ENCODE results near the gene PPP1R13B.
"Not testable (repeated sequence)": the region's sequence is repeated elsewhere in the genome, so short reads cannot be mapped to it uniquely, and the experiment has no call there.

PPP1R13B gene

DNA sequence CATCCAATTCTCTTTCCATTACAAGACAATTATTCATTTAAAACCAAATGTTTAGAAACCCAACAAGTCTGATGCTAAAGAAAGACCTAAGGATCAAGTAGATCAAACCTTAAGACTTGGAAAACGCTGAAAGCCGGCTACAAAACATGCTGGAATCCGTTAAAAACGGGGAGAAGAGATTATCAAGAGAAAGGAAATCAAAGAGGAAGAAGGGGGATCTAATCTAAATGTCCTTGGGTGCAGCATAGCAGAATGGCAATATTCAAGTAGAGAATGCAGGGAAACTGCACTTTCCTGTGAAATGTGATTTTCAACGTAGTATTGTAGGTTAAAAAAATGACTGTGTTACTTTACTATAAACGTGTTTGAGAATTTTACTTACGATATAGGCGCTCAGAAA lies 1.3 kb downstream of the PPP1R13B start:
- Histone ChIP-seq H3K9me3 (replicated peaks in 1 of 2; ENCODE audit: control insufficient read depth in 2 of 2, insufficient read depth in 1 of 2, low read depth in 1 of 2, low read length in 2 of 2) (no peaks in the 10 kb centered on the region), H2BK5ac (ENCODE audit: low read length) (no peak overlapping the region), H4K91ac (ENCODE audit: low read depth, low read length, poor library complexity) (no peak overlapping the region), H3K4me1 (ENCODE audit: control insufficient read depth in 2 of 2, insufficient read depth in 1 of 2, low read depth in 1 of 2, low read length in 2 of 2) (peaks cover 0 to 4% of the 10 kb centered on the region in 2 donors), H2BK120ac (ENCODE audit: low read depth, low read length) (no peak overlapping the region), H3K79me1 (ENCODE audit: low read depth, low read length) (no peaks in the 10 kb centered on the region), H3K23ac (ENCODE audit: low read depth, low read length, poor library complexity) (no peak overlapping the region), H2BK12ac (ENCODE audit: low read length) (no peak overlapping the region), H2AFZ (ENCODE audit: low read length) (no peak overlapping the region), H3K4me2 (ENCODE audit: insufficient read depth, low read length, poor library complexity, severe bottlenecking) (no peak overlapping the region), H3K27ac (replicated peaks; ENCODE audit: low read length) (no peak overlapping the region), H2BK15ac (ENCODE audit: low read length) (no peak overlapping the region), H4K8ac (ENCODE audit: low read depth, low read length) (no peak overlapping the region), H2AK5ac (ENCODE audit: low read depth, low read length) (no peak overlapping the region), H3K18ac (ENCODE audit: low read length) (no peak overlapping the region), H3K4ac (ENCODE audit: low read length) (no peak overlapping the region), H3K4me3 (ENCODE audit: low read length in 2 of 2) (no peak overlapping the region), H3K36me3 (replicated peaks in 1 of 2; ENCODE audit: control insufficient read depth in 2 of 2, insufficient read depth in 2 of 2, low read length in 2 of 2) (no peaks in the 10 kb centered on the region), H3K9ac (ENCODE audit: low read depth, low read length, poor library complexity) (no peak overlapping the region), H3K14ac (ENCODE audit: low read length) (no peak overlapping the region), H3K27me3 (ENCODE audit: control insufficient read depth in 3 of 3, insufficient read depth in 3 of 3, low read depth in 1 of 3, low read length in 3 of 3) (peaks cover 2 to 51% (median 42%) of the 10 kb centered on the region in 3 experiments)
- DNase-seq (ENCODE audit: low spot score) = no peak
- WGBS, 2 donors (ENCODE audit: extremely low coverage in 2 of 2, insufficient read length in 2 of 2, insufficient replicate concordance in 1 of 2) = no CpG with 5 or more reads among the region's 8 CpGs

GRCh38 chr14:103845327-103845726 lies 2.0 kb downstream of the PPP1R13B start:
- Histone ChIP-seq H3K23ac (ENCODE audit: low read depth, low read length, poor library complexity) (no peak overlapping the region), H2BK12ac (ENCODE audit: low read length) (no peak overlapping the region), H3K4me2 (ENCODE audit: insufficient read depth, low read length, poor library complexity, severe bottlenecking) (no peak overlapping the region), H2BK15ac (ENCODE audit: low read length) (no peak overlapping the region), H3K9me3 (replicated peaks in 1 of 2; ENCODE audit: control insufficient read depth in 2 of 2, insufficient read depth in 1 of 2, low read depth in 1 of 2, low read length in 2 of 2) (no peaks in the 10 kb centered on the region), H2AFZ (ENCODE audit: low read length) (no peak overlapping the region), H4K8ac (ENCODE audit: low read depth, low read length) (no peak overlapping the region), H3K36me3 (replicated peaks in 1 of 2; ENCODE audit: control insufficient read depth in 2 of 2, insufficient read depth in 2 of 2, low read length in 2 of 2) (no peaks in the 10 kb centered on the region), H2BK120ac (ENCODE audit: low read depth, low read length) (no peak overlapping the region), H3K27me3 (ENCODE audit: control insufficient read depth in 3 of 3, insufficient read depth in 3 of 3, low read depth in 1 of 3, low read length in 3 of 3) (peaks cover 2 to 47% (median 42%) of the 10 kb centered on the region in 3 experiments), H3K9ac (ENCODE audit: low read depth, low read length, poor library complexity) (no peak overlapping the region), H3K14ac (ENCODE audit: low read length) (no peak overlapping the region), H3K4me3 (ENCODE audit: low read length in 2 of 2) (no peak overlapping the region), H3K79me1 (ENCODE audit: low read depth, low read length) (no peaks in the 10 kb centered on the region), H3K4ac (ENCODE audit: low read length) (no peak overlapping the region), H2BK5ac (ENCODE audit: low read length) (no peak overlapping the region), H3K4me1 (ENCODE audit: control insufficient read depth in 2 of 2, insufficient read depth in 1 of 2, low read depth in 1 of 2, low read length in 2 of 2) (peaks cover 0 to 4% of the 10 kb centered on the region in 2 donors), H3K18ac (ENCODE audit: low read length) (no peak overlapping the region), H2AK5ac (ENCODE audit: low read depth, low read length) (no peak overlapping the region), H4K91ac (ENCODE audit: low read depth, low read length, poor library complexity) (no peak overlapping the region), H3K27ac (replicated peaks; ENCODE audit: low read length) (no peak overlapping the region)
- WGBS, 2 donors (ENCODE audit: extremely low coverage in 2 of 2, insufficient read length in 2 of 2, insufficient replicate concordance in 1 of 2) = no CpG with 5 or more reads among the region's 5 CpGs
- no peak for DNase-seq (ENCODE audit: low spot score)

DNA sequence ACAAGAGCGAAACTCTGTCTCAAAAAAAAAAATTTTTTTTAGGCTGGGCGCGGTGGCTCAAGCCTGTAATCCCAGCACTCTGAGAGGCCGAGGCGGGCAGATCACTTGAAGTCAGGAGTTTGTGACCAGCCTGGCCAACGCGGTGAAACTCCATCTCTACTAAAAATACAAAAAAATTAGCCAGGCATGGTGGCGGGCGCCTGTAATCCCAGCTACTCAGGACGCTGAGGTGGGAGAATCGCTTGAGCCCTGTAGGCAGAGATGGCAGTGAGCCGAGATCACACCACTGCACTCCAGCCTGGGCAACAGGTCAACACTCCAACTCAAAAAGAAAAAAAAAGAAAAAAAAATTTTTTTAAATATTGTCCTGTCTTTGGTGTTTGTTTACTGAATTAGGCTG lies 6.1 kb downstream of the PPP1R13B start:
- H3K4me1 ChIP-seq (ENCODE audit: control insufficient read depth in 2 of 2, insufficient read depth in 1 of 2, low read depth in 1 of 2, low read length in 2 of 2); H3K9me3 ChIP-seq (replicated peaks in 1 of 2; ENCODE audit: control insufficient read depth in 2 of 2, insufficient read depth in 1 of 2, low read depth in 1 of 2, low read length in 2 of 2); H3K36me3 ChIP-seq (replicated peaks in 1 of 2; ENCODE audit: control insufficient read depth in 2 of 2, insufficient read depth in 2 of 2, low read length in 2 of 2); H2AK5ac ChIP-seq (ENCODE audit: low read depth, low read length); H3K4me2 ChIP-seq (ENCODE audit: insufficient read depth, low read length, poor library complexity, severe bottlenecking); H3K9ac ChIP-seq (ENCODE audit: low read depth, low read length, poor library complexity); H2BK15ac ChIP-seq (ENCODE audit: low read length); H3K18ac ChIP-seq (ENCODE audit: low read length); H3K23ac ChIP-seq (ENCODE audit: low read depth, low read length, poor library complexity); H2AFZ ChIP-seq (ENCODE audit: low read length); H2BK12ac ChIP-seq (ENCODE audit: low read length); H2BK120ac ChIP-seq (ENCODE audit: low read depth, low read length); H3K14ac ChIP-seq (ENCODE audit: low read length); H3K79me1 ChIP-seq (ENCODE audit: low read depth, low read length); H3K27ac ChIP-seq (replicated peaks; ENCODE audit: low read length); H2BK5ac ChIP-seq (ENCODE audit: low read length); H4K8ac ChIP-seq (ENCODE audit: low read depth, low read length); H4K91ac ChIP-seq (ENCODE audit: low read depth, low read length, poor library complexity); H3K4me3 ChIP-seq (ENCODE audit: low read length in 2 of 2); DNase-seq (ENCODE audit: low spot score); H3K4ac ChIP-seq (ENCODE audit: low read length): not testable (repeated sequence)
- peaks cover 2 to 18% (median 15%) of the 10 kb centered on the region in 3 experiments for H3K27me3 ChIP-seq (ENCODE audit: control insufficient read depth in 3 of 3, insufficient read depth in 3 of 3, low read depth in 1 of 3, low read length in 3 of 3)
- WGBS, 2 donors (ENCODE audit: extremely low coverage in 2 of 2, insufficient read length in 2 of 2, insufficient replicate concordance in 1 of 2) = no CpG with 5 or more reads among the region's 12 CpGs

GRCh38 chr14:103840014-103840413 lies 7.4 kb downstream of the PPP1R13B start:
- no peak overlapping the region for H3K23ac ChIP-seq (ENCODE audit: low read depth, low read length, poor library complexity)
- H2BK12ac ChIP-seq (ENCODE audit: low read length) = no peak overlapping the region
- no peak for DNase-seq (ENCODE audit: low spot score)
- H3K9me3 ChIP-seq (replicated peaks in 1 of 2; ENCODE audit: control insufficient read depth in 2 of 2, insufficient read depth in 1 of 2, low read depth in 1 of 2, low read length in 2 of 2) = no peaks in the 10 kb centered on the region
- H4K8ac ChIP-seq (ENCODE audit: low read depth, low read length) = no peak overlapping the region
- H2BK15ac ChIP-seq (ENCODE audit: low read length) = no peak overlapping the region
- H3K36me3 ChIP-seq (replicated peaks in 1 of 2; ENCODE audit: control insufficient read depth in 2 of 2, insufficient read depth in 2 of 2, low read length in 2 of 2) = no peaks in the 10 kb centered on the region
- no peak overlapping the region for H3K18ac ChIP-seq (ENCODE audit: low read length)
- H2BK120ac ChIP-seq (ENCODE audit: low read depth, low read length) = no peak overlapping the region
- H3K4ac ChIP-seq (ENCODE audit: low read length) = no peak overlapping the region
- no peak overlapping the region for H3K4me2 ChIP-seq (ENCODE audit: insufficient read depth, low read length, poor library complexity, severe bottlenecking)
- H4K91ac ChIP-seq (ENCODE audit: low read depth, low read length, poor library complexity) = no peak overlapping the region
- no peaks in the 10 kb centered on the region for H3K79me1 ChIP-seq (ENCODE audit: low read depth, low read length)
- WGBS, 2 donors (ENCODE audit: extremely low coverage in 2 of 2, insufficient read length in 2 of 2, insufficient replicate concordance in 1 of 2) = no CpG with 5 or more reads among the region's 2 CpGs
- H3K9ac ChIP-seq (ENCODE audit: low read depth, low read length, poor library complexity) = no peak overlapping the region
- H3K4me3 ChIP-seq (ENCODE audit: low read length in 2 of 2) = no peak overlapping the region
- H3K14ac ChIP-seq (ENCODE audit: low read length) = no peak overlapping the region
- no peak overlapping the region for H3K27ac ChIP-seq (replicated peaks; ENCODE audit: low read length)
- H2AK5ac ChIP-seq (ENCODE audit: low read depth, low read length) = no peak overlapping the region
- H3K4me1 ChIP-seq (ENCODE audit: control insufficient read depth in 2 of 2, insufficient read depth in 1 of 2, low read depth in 1 of 2, low read length in 2 of 2) = no peaks in the 10 kb centered on the region
- H3K27me3 ChIP-seq (ENCODE audit: control insufficient read depth in 3 of 3, insufficient read depth in 3 of 3, low read depth in 1 of 3, low read length in 3 of 3) = peaks cover 0 to 7% (median 6%) of the 10 kb centered on the region in 3 experiments
- no peak overlapping the region for H2BK5ac ChIP-seq (ENCODE audit: low read length)
- no peak overlapping the region for H2AFZ ChIP-seq (ENCODE audit: low read length)
